ENCODE data around the gene GARRE1.

The GARRE1 gene

GRCh38 chr19:34298891-34299520 is 44.7 kb downstream of the GARRE1 start:
- DNase-seq, result no peak

GRCh38 chr19:34299576-34299975 is 45.2 kb downstream of the GARRE1 start:
- no peak for DNase-seq

GRCh38 chr19:34300380-34300779 is 46.0 kb downstream of the GARRE1 start:
- DNase-seq, result no peak

- no peak for DNase-seq
These were observed 46.6 kb downstream of the GARRE1 start for GRCh38 chr19:34300962-34301361.

Measured in activated gamma-delta T cell treated with Interleukin-2 at 50 U/mL for 16 hours (primary cell).